Measurements from ENCODE around the gene PHKB. TPM values are rescaled to one million over a fixed set of nuclear protein-coding genes. Genes with fewer than 3 reads are reported as not detected.
A peak's percentile ranks its signal among the peaks of the same experiment; 100 is the strongest.

PHKB gene
- polyA plus RNA-seq, 1 donor (not counting 4 experiments of a cell fraction or from before 2014, with no cell fraction given) = 71.7 TPM

DNA sequence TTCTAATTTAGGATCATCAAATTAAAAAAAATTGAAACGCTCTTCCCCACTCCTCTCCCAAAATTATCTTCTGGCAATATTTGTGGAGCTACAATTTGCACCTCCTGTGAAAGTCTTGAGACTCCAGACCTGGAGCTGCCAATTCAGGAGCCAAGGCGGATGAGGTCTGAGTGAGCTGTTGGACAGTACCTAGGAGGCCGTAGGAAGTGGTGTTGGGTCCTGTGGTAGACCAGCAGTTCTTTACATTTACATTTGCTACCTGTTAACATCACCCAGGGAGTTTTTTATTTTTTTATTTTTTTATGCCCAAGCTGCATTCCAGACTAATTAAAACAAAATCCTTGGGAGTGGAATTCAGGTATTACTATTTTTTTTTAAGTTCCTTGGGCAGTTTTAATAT lies 271.0 kb downstream of the PHKB start:
- DNase-seq (ENCODE audit: low read depth, low spot score) (no peak), FAIRE-seq (no peak)
- H3K4me3 ChIP-seq (ENCODE audit: control insufficient read depth in 2 of 3, extremely low read depth in 1 of 3, insufficient read depth in 2 of 3, low read depth in 1 of 3, low read length in 3 of 3) = no peak overlapping the region
- H3K27me3 ChIP-seq (ENCODE audit: control insufficient read depth, extremely low read depth, insufficient read depth, low read length) = no peaks in the 10 kb centered on the region
- H3K9me1 ChIP-seq (ENCODE audit: control insufficient read depth, extremely low read depth, insufficient read depth, low read length) = no peaks in the 10 kb centered on the region
- no peak overlapping the region for H3K9ac ChIP-seq (ENCODE audit: control insufficient read depth, extremely low read depth, insufficient read depth, low read length)
- H3K4me1 ChIP-seq (ENCODE audit: control insufficient read depth, extremely low read depth, insufficient read depth, low read length) = peaks cover 22% of the 10 kb centered on the region
- no peaks in the 10 kb centered on the region for H3K9me3 ChIP-seq (ENCODE audit: control insufficient read depth, low read depth, low read length)
- H3K79me2 ChIP-seq (ENCODE audit: control insufficient read depth, insufficient read depth, low read length) = no peaks in the 10 kb centered on the region
- peak overlapping the region; percentile 63 for H3K4me2 ChIP-seq (ENCODE audit: control insufficient read depth, extremely low read depth, insufficient read depth, low read depth, low read length)
- TF ChIP-seq EZH2 (IDR thresholded peaks at IDR 0.05; ENCODE audit: low read length) = no peak
- TF ChIP-seq, protein P1, sequence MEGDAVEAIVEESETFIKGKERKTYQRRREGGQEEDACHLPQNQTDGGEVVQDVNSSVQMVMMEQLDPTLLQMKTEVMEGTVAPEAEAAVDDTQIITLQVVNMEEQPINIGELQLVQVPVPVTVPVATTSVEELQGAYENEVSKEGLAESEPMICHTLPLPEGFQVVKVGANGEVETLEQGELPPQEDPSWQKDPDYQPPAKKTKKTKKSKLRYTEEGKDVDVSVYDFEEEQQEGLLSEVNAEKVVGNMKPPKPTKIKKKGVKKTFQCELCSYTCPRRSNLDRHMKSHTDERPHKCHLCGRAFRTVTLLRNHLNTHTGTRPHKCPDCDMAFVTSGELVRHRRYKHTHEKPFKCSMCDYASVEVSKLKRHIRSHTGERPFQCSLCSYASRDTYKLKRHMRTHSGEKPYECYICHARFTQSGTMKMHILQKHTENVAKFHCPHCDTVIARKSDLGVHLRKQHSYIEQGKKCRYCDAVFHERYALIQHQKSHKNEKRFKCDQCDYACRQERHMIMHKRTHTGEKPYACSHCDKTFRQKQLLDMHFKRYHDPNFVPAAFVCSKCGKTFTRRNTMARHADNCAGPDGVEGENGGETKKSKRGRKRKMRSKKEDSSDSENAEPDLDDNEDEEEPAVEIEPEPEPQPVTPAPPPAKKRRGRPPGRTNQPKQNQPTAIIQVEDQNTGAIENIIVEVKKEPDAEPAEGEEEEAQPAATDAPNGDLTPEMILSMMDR (optimal IDR thresholded peaks at IDR 0.05 in 1 of 3, IDR thresholded peaks at IDR 0.05 in 1 of 3, conservative IDR thresholded peaks at IDR 0.05 in 1 of 3; ENCODE audit: extremely low read depth in 1 of 3, insufficient read depth in 2 of 3, low read length in 3 of 3) = no peak
- no peaks in the 10 kb centered on the region for H4K20me1 ChIP-seq (ENCODE audit: control insufficient read depth, extremely low read depth, insufficient read depth, low read length)
- no peaks in the 10 kb centered on the region for H3K36me3 ChIP-seq (ENCODE audit: control insufficient read depth in 2 of 2, extremely low read depth in 1 of 2, insufficient read depth in 2 of 2, low read length in 2 of 2)
- dilution Hi-C loops (cut with MboI; ENCODE audit: extremely low pct_ligation_motif_present, low sequenced_read_pairs) = no loop called here
- H3K27ac ChIP-seq (ENCODE audit: control insufficient read depth, insufficient read depth, low read length) = peak overlapping the region; percentile 21
- H2AFZ ChIP-seq (ENCODE audit: control insufficient read depth, low read length) = no peak overlapping the region

DNA sequence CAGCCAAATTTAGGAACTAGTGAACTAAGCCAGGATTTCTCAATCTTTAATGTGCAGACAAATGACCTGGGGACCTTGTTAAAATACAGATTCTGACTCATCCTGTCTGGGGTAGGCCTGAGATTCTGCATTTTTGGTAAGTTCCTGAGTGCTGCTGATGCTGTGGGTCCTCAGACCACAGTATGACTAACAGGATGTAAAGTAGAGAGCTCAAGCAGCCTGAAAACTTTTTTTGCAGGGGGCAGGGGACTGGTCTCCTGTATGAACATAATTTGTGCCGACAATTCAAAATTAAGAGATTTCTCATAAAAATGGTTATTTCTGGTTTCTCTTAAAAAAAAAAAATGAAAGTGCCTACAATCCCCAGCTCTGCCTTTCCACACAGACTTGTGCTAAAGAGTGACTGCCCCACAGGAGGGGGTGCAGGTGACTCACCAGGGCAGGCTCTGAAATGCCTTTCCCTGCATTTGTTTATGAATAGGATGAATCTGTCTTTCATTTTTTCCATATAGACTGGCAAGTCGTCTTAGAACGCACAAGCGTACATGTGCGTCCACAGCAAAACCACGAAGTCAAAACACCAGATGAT lies 271.5 kb downstream of the PHKB start:
- DNase-seq (ENCODE audit: low read depth, low spot score) = peak; percentile 72
- H2AFZ ChIP-seq (ENCODE audit: control insufficient read depth, low read length) = peak overlapping the region; percentile 45
- no peaks in the 10 kb centered on the region for H4K20me1 ChIP-seq (ENCODE audit: control insufficient read depth, extremely low read depth, insufficient read depth, low read length)
- no peaks in the 10 kb centered on the region for H3K27me3 ChIP-seq (ENCODE audit: control insufficient read depth, extremely low read depth, insufficient read depth, low read length)
- dilution Hi-C loops (cut with MboI; ENCODE audit: extremely low pct_ligation_motif_present, low sequenced_read_pairs) = no loop called here
- FAIRE-seq = peak; percentile 88
- peak overlapping the region; percentile 21 for H3K27ac ChIP-seq (ENCODE audit: control insufficient read depth, insufficient read depth, low read length)
- H3K4me2 ChIP-seq (ENCODE audit: control insufficient read depth, extremely low read depth, insufficient read depth, low read depth, low read length) = peak overlapping the region; percentile 63
- H3K4me1 ChIP-seq (ENCODE audit: control insufficient read depth, extremely low read depth, insufficient read depth, low read length) = peaks cover 22% of the 10 kb centered on the region
- TF ChIP-seq EZH2 (IDR thresholded peaks at IDR 0.05; ENCODE audit: low read length) = no peak
- TF ChIP-seq, protein P1 (optimal IDR thresholded peaks at IDR 0.05 in 1 of 3, IDR thresholded peaks at IDR 0.05 in 1 of 3, conservative IDR thresholded peaks at IDR 0.05 in 1 of 3; ENCODE audit: extremely low read depth in 1 of 3, insufficient read depth in 2 of 3, low read length in 3 of 3) = no peak
- no peak overlapping the region for H3K9ac ChIP-seq (ENCODE audit: control insufficient read depth, extremely low read depth, insufficient read depth, low read length)
- no peaks in the 10 kb centered on the region for H3K36me3 ChIP-seq (ENCODE audit: control insufficient read depth in 2 of 2, extremely low read depth in 1 of 2, insufficient read depth in 2 of 2, low read length in 2 of 2)
- H3K9me3 ChIP-seq (ENCODE audit: control insufficient read depth, low read depth, low read length) = no peaks in the 10 kb centered on the region
- H3K79me2 ChIP-seq (ENCODE audit: control insufficient read depth, insufficient read depth, low read length) = no peaks in the 10 kb centered on the region
- H3K4me3 ChIP-seq (ENCODE audit: control insufficient read depth in 2 of 3, extremely low read depth in 1 of 3, insufficient read depth in 2 of 3, low read depth in 1 of 3, low read length in 3 of 3) = peak overlapping the region in 1 of 3 experiments; percentile 15
- H3K9me1 ChIP-seq (ENCODE audit: control insufficient read depth, extremely low read depth, insufficient read depth, low read length) = no peaks in the 10 kb centered on the region
